ENCODE results near the gene C2CD4B.
A peak's percentile ranks its signal among the peaks of the same experiment; 100 is the strongest.

Gene C2CD4B
- 0 to 0.12 (median 0.04) reads per million in 4 donors for total RNA-seq

GRCh38 chr15:62165104-62165792 is at the start of gene C2CD4B:
TSS of gene C2CD4B (minus strand) at chr15:62165285. CDS start at chr15:62164984, 301 bp downstream.
- DNase-seq: peak in 1 of 5 donors; percentile 32

- DNase-seq: peak in 1 of 5 donors; percentile 40
Observed at GRCh38 chr15:62212741-62213140, 47.7 kb upstream of the C2CD4B start.

- no peak for DNase-seq
Observed at GRCh38 chr15:62211348-62211747, 46.3 kb upstream of the C2CD4B start.

- no peak for DNase-seq
Observed at GRCh38 chr15:62209821-62210220, 44.7 kb upstream of the C2CD4B start.

GRCh38 chr15:62209322-62209721 is 44.2 kb upstream of the C2CD4B start:
- no peak for DNase-seq

GRCh38 chr15:62208884-62209283 is 43.8 kb upstream of the C2CD4B start:
- no peak for DNase-seq

GRCh38 chr15:62208367-62208766 is 43.3 kb upstream of the C2CD4B start:
- DNase-seq: no peak

GRCh38 chr15:62190675-62191074 is 25.6 kb upstream of the C2CD4B start:
- no peak for DNase-seq

GRCh38 chr15:62190274-62190673 is 25.2 kb upstream of the C2CD4B start:
- no peak for DNase-seq

GRCh38 chr15:62188744-62189143 is 23.7 kb upstream of the C2CD4B start:
- DNase-seq: no peak

- no peak for DNase-seq
Observed at GRCh38 chr15:62187910-62188309, 22.8 kb upstream of the C2CD4B start.

GRCh38 chr15:62187425-62187824 is 22.3 kb upstream of the C2CD4B start:
- no peak for DNase-seq

- DNase-seq: no peak
Observed at GRCh38 chr15:62186578-62186977, 21.5 kb upstream of the C2CD4B start.

GRCh38 chr15:62183130-62183529 is 18.0 kb upstream of the C2CD4B start:
- no peak for DNase-seq

- no peak for DNase-seq
Observed at GRCh38 chr15:62173215-62173614, 8.1 kb upstream of the C2CD4B start.

- no peak for DNase-seq
Observed at GRCh38 chr15:62171882-62172281, 6.8 kb upstream of the C2CD4B start.

GRCh38 chr15:62165793-62166375 is 799 bp upstream of the C2CD4B start:
- no peak for DNase-seq

- no peak for DNase-seq
Observed at GRCh38 chr15:62164396-62165103, 535 bp downstream of the C2CD4B start.

GRCh38 chr15:62164014-62164395 is 1.1 kb downstream of the C2CD4B start:
- no peak for DNase-seq

GRCh38 chr15:62163397-62164013 is 1.6 kb downstream of the C2CD4B start:
- no peak for DNase-seq

GRCh38 chr15:62153228-62153627 is 11.9 kb downstream of the C2CD4B start:
- DNase-seq: peak in 1 of 5 donors; percentile 65

- no peak for DNase-seq
Observed at GRCh38 chr15:62150445-62150844, 14.6 kb downstream of the C2CD4B start.

GRCh38 chr15:62149729-62150128 is 15.4 kb downstream of the C2CD4B start:
- DNase-seq: no peak

- DNase-seq: no peak
Observed at GRCh38 chr15:62147551-62147950, 17.5 kb downstream of the C2CD4B start.
